Breast epithelium (tissue), 4 donors: Measurements from ENCODE around the gene ETS1. TPM values are rescaled to one million over a fixed set of nuclear protein-coding genes. Genes with fewer than 3 reads are reported as not detected.

Experiments
- DNase-seq, 2 donors: peaks; one replicate each; pipeline ENCODE4 v3.0.0-alpha.2; 2019; ENCODE audit warnings: low spot score in 2 of 2
- H3K27ac ChIP-seq, 2 donors: fragments of 200-600 bp; sonication (generic) in 1 of 2; one replicate each; pipeline ENCODE4 v1.5.1; 2016 to 2019; ENCODE audit warnings: mild to moderate bottlenecking in 1 of 2
- H3K27me3 ChIP-seq, 2 donors: fragments of 200-600 bp; sonication (generic) in 1 of 2; one replicate each; pipeline versions ENCODE4 v1.5.1 to v1.6.0; 2017 to 2019; ENCODE audit warnings: control low read depth in 1 of 2, mild to moderate bottlenecking in 1 of 2
- H3K36me3 ChIP-seq: fragments of 200-600 bp; one replicate; pipeline ENCODE4 v1.5.1; 2019
- H3K4me1 ChIP-seq, 2 donors: fragments of 200-600 bp; sonication (generic); one replicate each; pipeline ENCODE4 v1.5.1; 2016 to 2019; ENCODE audit warnings: control low read depth in 1 of 2
- H3K4me3 ChIP-seq, 3 donors: fragments of 200-600 bp; sonication (generic); 1 replicate in 2 of 3; 2 replicates in 1 of 3; pipeline ENCODE4 v1.5.1; 2016 to 2019; ENCODE audit warnings: mild to moderate bottlenecking in 3 of 3, moderate library complexity in 2 of 3
- H3K9me3 ChIP-seq, 2 donors: fragments of 200-600 bp; sonication (generic) in 1 of 2; one replicate each; pipeline ENCODE4 v1.5.1; 2016 to 2019; ENCODE audit warnings: control low read depth in 1 of 2
- POLR2A ChIP-seq: fragments of 450-650 bp; IDR thresholded peaks from one replicate; pipeline ENCODE4 v1.6.1; 2016; ENCODE audit warnings: antibody characterized with exemption, mild to moderate bottlenecking, moderate library complexity
- POLR2AphosphoS5 ChIP-seq, 3 donors: sonication (generic); formaldehyde crosslinking; IDR thresholded peaks; one replicate each; pipeline ENCODE4 v1.6.1; 2017; ENCODE audit warnings: antibody characterized with exemption in 3 of 3
- intact Hi-C: fragments of 100-400 bp; cut with DNase I; formaldehyde crosslinking; loops from one replicate; pipeline ENCODE4 v1.15.1; 2023; ENCODE audit warnings: low total_unique reads
- total RNA-seq, 3 donors: library from RNA; depleted of rRNA; stranded (reverse); fragments of >200 nt; gene quantifications; one replicate each; pipeline ENCODE4 v1.1.0, GENCODE V29; 2016
- TF ChIP-seq, protein P1 (sequence below), 3 donors: fragments of 450-650 bp; IDR thresholded peaks; one replicate each; pipeline ENCODE4 v1.5.1; 2016 to 2017; ENCODE audit warnings: antibody characterized with exemption in 3 of 3, mild to moderate bottlenecking in 3 of 3, moderate library complexity in 3 of 3

ETS1 gene
- total RNA-seq, 3 donors from 2014 or later = 65.6 to 92.1 (median 73.2) TPM

DNA sequence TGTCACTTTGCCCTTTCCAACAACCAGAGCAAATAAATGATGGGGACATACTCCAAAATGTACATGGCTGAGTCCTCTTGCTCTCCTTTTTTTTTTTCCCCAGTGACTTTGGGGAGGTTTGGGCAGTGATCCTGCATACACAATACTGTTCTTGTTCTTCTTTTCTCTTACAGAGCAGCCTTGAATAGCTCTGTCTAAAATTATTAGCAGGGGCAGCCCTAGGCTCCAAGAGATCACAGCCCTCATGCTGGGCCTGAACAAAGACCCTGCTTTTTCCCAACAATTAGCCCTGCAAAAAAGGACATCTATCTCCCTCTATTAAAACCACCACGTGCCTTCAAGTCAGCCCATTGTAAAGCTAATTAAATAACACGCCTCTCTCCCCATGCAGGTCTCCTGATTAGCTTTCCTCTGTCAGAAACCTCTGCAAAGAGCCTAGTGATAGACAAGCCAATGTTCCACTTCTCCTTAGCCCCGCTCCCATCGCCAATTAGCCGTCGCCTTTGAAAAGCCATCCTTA lies 54.7 kb downstream of the ETS1 start:
- TF ChIP-seq, protein P1, sequence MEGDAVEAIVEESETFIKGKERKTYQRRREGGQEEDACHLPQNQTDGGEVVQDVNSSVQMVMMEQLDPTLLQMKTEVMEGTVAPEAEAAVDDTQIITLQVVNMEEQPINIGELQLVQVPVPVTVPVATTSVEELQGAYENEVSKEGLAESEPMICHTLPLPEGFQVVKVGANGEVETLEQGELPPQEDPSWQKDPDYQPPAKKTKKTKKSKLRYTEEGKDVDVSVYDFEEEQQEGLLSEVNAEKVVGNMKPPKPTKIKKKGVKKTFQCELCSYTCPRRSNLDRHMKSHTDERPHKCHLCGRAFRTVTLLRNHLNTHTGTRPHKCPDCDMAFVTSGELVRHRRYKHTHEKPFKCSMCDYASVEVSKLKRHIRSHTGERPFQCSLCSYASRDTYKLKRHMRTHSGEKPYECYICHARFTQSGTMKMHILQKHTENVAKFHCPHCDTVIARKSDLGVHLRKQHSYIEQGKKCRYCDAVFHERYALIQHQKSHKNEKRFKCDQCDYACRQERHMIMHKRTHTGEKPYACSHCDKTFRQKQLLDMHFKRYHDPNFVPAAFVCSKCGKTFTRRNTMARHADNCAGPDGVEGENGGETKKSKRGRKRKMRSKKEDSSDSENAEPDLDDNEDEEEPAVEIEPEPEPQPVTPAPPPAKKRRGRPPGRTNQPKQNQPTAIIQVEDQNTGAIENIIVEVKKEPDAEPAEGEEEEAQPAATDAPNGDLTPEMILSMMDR (IDR thresholded peaks at IDR 0.05) = no peak
- TF ChIP-seq POLR2AphosphoS5 (IDR thresholded peaks at IDR 0.05) = no peak
- no peak for TF ChIP-seq POLR2A

DNA sequence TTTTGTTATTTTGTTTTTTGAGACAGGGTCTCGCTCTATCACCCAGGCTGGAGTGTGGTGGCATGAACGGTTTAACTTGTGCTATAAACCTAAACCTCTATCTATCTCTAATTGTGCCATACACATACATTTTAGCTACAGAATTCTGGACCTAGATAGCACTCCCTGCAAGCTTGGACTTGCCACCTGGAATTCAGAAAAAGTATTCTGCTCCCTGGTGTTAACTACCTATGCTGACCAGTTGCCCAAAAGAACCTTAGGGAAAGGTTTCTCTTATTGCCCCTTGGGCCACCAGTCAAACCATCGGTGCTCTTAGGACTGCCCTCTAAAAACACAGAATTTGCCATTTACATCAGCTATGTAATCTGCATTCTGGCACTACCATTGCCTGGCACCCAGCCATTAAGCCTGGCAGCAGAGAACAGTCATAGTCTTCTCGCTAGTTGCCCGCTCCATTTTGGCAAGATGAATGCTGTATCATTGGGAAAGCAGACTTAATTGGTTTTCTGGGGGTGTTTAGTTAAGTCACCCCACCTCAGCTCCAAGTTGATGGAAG lies 55.3 kb downstream of the ETS1 start:
- DNase-seq = no peak
- TF ChIP-seq, protein P1 (IDR thresholded peaks at IDR 0.05) = no peak
- no peak for TF ChIP-seq POLR2A
- intact Hi-C loops = no loop called here
- Histone ChIP-seq H3K27ac (peak overlapping the region; percentile 44 to 64), H3K4me3 (no peak overlapping the region), H3K9me3 (no peaks in the 10 kb centered on the region), H3K36me3 (no peaks in the 10 kb centered on the region), H3K27me3 (no peaks in the 10 kb centered on the region), H3K4me1 (peaks cover 0 to 7% of the 10 kb centered on the region in 2 donors)

More for the DNA sequence above, 54.7 kb downstream of the ETS1 start:
- no peak for DNase-seq
- Histone ChIP-seq H3K36me3 (no peaks in the 10 kb centered on the region), H3K27me3 (no peaks in the 10 kb centered on the region), H3K4me3 (no peak overlapping the region), H3K27ac (peak overlapping the region; percentile 64 to 66), H3K9me3 (no peaks in the 10 kb centered on the region), H3K4me1 (peaks cover 0 to 7% of the 10 kb centered on the region in 2 donors)
- intact Hi-C loops = no loop called here

GRCh38 chr11:128531588-128531987 lies 55.8 kb downstream of the ETS1 start:
- H3K9me3 ChIP-seq = no peaks in the 10 kb centered on the region
- no peaks in the 10 kb centered on the region for H3K27me3 ChIP-seq
- no peak overlapping the region for H3K4me3 ChIP-seq
- intact Hi-C loops = no loop called here
- TF ChIP-seq POLR2AphosphoS5 (IDR thresholded peaks at IDR 0.05) (no peak), POLR2A (no peak)
- TF ChIP-seq, protein P1 (IDR thresholded peaks at IDR 0.05) = no peak
- H3K27ac ChIP-seq = no peak overlapping the region
- peaks cover 0 to 7% of the 10 kb centered on the region in 2 donors for H3K4me1 ChIP-seq
- DNase-seq = no peak
- H3K36me3 ChIP-seq = no peaks in the 10 kb centered on the region

DNA sequence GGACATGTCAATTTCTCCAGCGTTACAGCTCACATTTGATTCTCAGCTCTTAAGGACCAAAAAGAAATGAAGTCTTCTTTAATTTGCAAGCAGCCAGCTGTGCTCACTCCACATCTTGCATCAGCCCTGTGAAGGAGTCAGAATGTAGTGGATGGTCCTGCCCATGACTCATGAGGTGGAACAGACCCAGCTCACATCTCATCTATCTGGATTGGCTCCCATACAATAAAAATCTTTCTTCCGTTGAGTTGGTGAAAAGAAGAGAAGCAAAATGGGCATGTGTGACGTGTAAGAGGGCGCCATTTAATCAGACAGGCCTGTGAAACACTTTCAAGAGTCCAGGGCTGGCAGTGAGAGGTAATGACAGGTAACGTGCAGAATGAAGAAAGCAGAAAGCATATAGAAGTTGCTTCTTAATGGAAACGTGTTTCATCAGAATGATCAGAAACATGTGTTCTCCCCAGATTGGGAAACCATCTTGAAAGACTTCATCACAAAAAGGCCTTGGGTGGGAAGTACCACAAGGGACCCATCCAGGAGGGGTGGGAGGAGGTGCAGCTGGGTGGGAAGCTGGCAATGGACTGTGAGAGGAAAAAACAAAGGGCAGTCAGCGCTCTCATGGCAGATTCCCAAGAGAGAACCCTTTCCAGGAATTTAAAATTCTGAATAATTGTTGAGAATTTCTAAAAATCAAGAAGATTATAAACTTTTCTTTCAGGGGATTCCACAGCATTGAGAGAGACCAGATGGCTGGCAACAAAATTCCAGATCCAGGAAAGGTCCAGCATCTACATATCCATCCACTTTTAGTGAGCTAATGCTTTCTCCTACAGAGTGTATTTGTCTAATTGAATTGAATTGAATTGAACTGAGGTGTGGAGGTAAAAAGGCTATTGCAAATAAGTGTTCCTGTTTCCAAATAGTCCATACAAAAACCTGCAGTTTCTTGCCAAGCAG lies 57.0 kb downstream of the ETS1 start:
- H3K36me3 ChIP-seq = no peaks in the 10 kb centered on the region
- intact Hi-C loops = no loop called here
- no peak for DNase-seq
- no peaks in the 10 kb centered on the region for H3K27me3 ChIP-seq
- H3K4me3 ChIP-seq = no peak overlapping the region
- no peaks in the 10 kb centered on the region for H3K9me3 ChIP-seq
- TF ChIP-seq POLR2AphosphoS5 (IDR thresholded peaks at IDR 0.05) (peak in 2 of 3 donors; percentile 11 to 52), POLR2A (no peak)
- TF ChIP-seq, protein P1 (IDR thresholded peaks at IDR 0.05) = no peak
- H3K4me1 ChIP-seq = peaks cover 0 to 7% of the 10 kb centered on the region in 2 donors
- H3K27ac ChIP-seq = peak overlapping the region in 1 of 2 donors; percentile 49

DNA sequence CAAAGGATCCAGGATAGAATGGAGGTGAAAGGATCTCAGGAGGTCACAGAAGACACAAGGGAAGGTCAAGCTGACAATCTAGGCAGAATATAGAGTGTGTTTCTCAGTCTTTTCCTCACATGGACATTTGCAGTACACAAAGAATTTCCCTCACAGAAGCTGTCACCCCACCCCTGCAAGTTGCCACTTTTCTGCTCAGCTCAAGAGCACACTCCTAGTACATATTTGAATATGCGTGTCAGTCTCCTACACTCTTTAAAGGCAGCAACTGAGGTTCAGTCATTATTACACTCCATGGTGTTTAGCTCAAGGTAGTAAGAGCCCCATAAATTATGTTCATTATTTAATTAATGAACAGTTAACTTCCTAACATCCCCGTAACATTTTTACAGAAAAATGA lies 59.1 kb downstream of the ETS1 start:
- Histone ChIP-seq H3K9me3 (no peaks in the 10 kb centered on the region), H3K36me3 (no peaks in the 10 kb centered on the region), H3K27ac (no peak overlapping the region), H3K4me3 (no peak overlapping the region), H3K27me3 (no peaks in the 10 kb centered on the region), H3K4me1 (peaks cover 0 to 7% of the 10 kb centered on the region in 2 donors)
- intact Hi-C loops = no loop called here
- DNase-seq = no peak
- TF ChIP-seq POLR2AphosphoS5 (IDR thresholded peaks at IDR 0.05) (no peak), POLR2A (no peak)
- TF ChIP-seq, protein P1 (IDR thresholded peaks at IDR 0.05) = no peak
